Hepatocyte (in vitro differentiated cells): Measurements from ENCODE around the gene ADGRG7. TPM values are rescaled to one million over a fixed set of nuclear protein-coding genes. Genes with fewer than 3 reads are reported as not detected.

Experiments used
- DNase-seq: peaks from one replicate; pipeline ENCODE4 v3.0.0-alpha.2; 2016; ENCODE audit warnings: low spot score
- H2AFZ ChIP-seq: fragments of 200-600 bp; sonication (generic); 2 replicates; pipeline ENCODE4 v1.6.0; 2016; ENCODE audit warnings: antibody characterized with exemption, mild to moderate bottlenecking
- H3K27ac ChIP-seq: fragments of 200-600 bp; sonication (generic); 2 replicates; pipeline ENCODE4 v1.5.1; 2016; ENCODE audit warnings: mild to moderate bottlenecking
- H3K27me3 ChIP-seq: fragments of 200-600 bp; sonication (generic); 2 replicates; pipeline ENCODE4 v1.6.1; 2016
- H3K36me3 ChIP-seq: fragments of 200-600 bp; sonication (generic); replicated peaks from 2 replicates; pipeline ENCODE4 v1.5.1; 2016; ENCODE audit warnings: low read depth; ENCODE audit not compliant: insufficient read depth
- H3K4me1 ChIP-seq: fragments of 200-600 bp; sonication (generic); 2 replicates; pipeline ENCODE4 v1.5.1; 2016; ENCODE audit warnings: mild to moderate bottlenecking, moderate library complexity; ENCODE audit not compliant: insufficient read depth
- H3K4me2 ChIP-seq: fragments of 200-600 bp; sonication (generic); 2 replicates; pipeline ENCODE4 v1.6.0; 2016
- H3K4me3 ChIP-seq: fragments of 200-600 bp; sonication (generic); 2 replicates; pipeline ENCODE4 v1.5.1; 2016; ENCODE audit warnings: mild to moderate bottlenecking
- H3K79me2 ChIP-seq: fragments of 200-600 bp; sonication (generic); 2 replicates; pipeline ENCODE4 v1.6.0; 2017; ENCODE audit warnings: mild to moderate bottlenecking
- H3K9me2 ChIP-seq: fragments of 200-600 bp; sonication (generic); replicated peaks from 2 replicates; pipeline ENCODE4 v1.6.0; 2017; ENCODE audit warnings: mild to moderate bottlenecking; ENCODE audit not compliant: insufficient read depth
- H3K9me3 ChIP-seq: fragments of 200-600 bp; sonication (generic); 2 replicates; pipeline ENCODE4 v1.5.1; 2016; ENCODE audit warnings: low read depth, mild to moderate bottlenecking
- H4K20me1 ChIP-seq: fragments of 200-600 bp; sonication (generic); 2 replicates; pipeline ENCODE4 v1.6.0; 2016; ENCODE audit warnings: mild to moderate bottlenecking; ENCODE audit not compliant: insufficient read depth, poor library complexity, severe bottlenecking
- CTCF ChIP-seq: fragments of 200-600 bp; sonication (generic); IDR thresholded peaks from 2 replicates; pipeline ENCODE4 v1.5.1; 2016; ENCODE audit warnings: antibody characterized with exemption, mild to moderate bottlenecking; ENCODE audit not compliant: poor library complexity
- EZH2 ChIP-seq: fragments of 200-600 bp; sonication (generic); IDR thresholded peaks from 2 replicates; pipeline ENCODE4 v1.6.1; 2016; ENCODE audit warnings: antibody characterized with exemption, mild to moderate bottlenecking, borderline replicate concordance
- EZH2phosphoT487 ChIP-seq: fragments of 200-600 bp; sonication (generic); IDR thresholded peaks from one replicate; pipeline ENCODE4 v1.6.1; 2018; ENCODE audit warnings: antibody characterized with exemption, mild to moderate bottlenecking, low read depth, moderate library complexity; ENCODE audit not compliant: unreplicated experiment, severe bottlenecking
- WGBS: methylation state at CpG from one replicate; pipeline ENCODE4 v1.1.6; 2016; ENCODE audit warnings: low lambda C conversion rate; ENCODE audit errors: missing lambda C conversion rate; 5-methylcytosine and 5-hydroxymethylcytosine counted together
- polyA plus RNA-seq: library from polyadenylated mRNA; unstranded; fragments of >200 nt; fragmentation: Nextera tagmentation; extraction: Ambion mirVana; gene quantifications from 2 replicates; pipeline ENCODE4 v1.2.1, GENCODE V29; 2016
- total RNA-seq: library from RNA; depleted of rRNA; stranded (reverse); fragments of >200 nt; gene quantifications from 2 replicates; pipeline ENCODE4 v1.2.3, GENCODE V29; 2014

The ADGRG7 gene
- total and polyA plus RNA-seq, 2 experiments from 2014 or later: 4.9 to 33.3 TPM

GRCh38 chr3:100647171-100647570 lies 37.8 kb downstream of the ADGRG7 start:
- Histone ChIP-seq H3K79me2 (no peaks in the 10 kb centered on the region), H3K9me3 (no peaks in the 10 kb centered on the region), H3K9me2 (no peaks in the 10 kb centered on the region), H3K27ac (no peak overlapping the region), H3K27me3 (no peaks in the 10 kb centered on the region), H3K36me3 (no peaks in the 10 kb centered on the region), H3K4me3 (no peak overlapping the region), H2AFZ (no peak overlapping the region), H4K20me1 (no peaks in the 10 kb centered on the region), H3K4me2 (no peak overlapping the region), H3K4me1 (no peaks in the 10 kb centered on the region)
- TF ChIP-seq EZH2: no peak
- DNase-seq: no peak
- WGBS: 59% methylated on average over 3 of the region's 3 CpGs

- H3K4me3 ChIP-seq: no peak overlapping the region
- no peaks in the 10 kb centered on the region for H3K27me3 ChIP-seq
- no peaks in the 10 kb centered on the region for H3K9me2 ChIP-seq
- H2AFZ ChIP-seq: no peak overlapping the region
- no peak overlapping the region for H3K27ac ChIP-seq
- no peak overlapping the region for H3K4me2 ChIP-seq
- 55% methylated on average over 1 of the region's 1 CpG for WGBS
- TF ChIP-seq EZH2phosphoT487 (no peak), CTCF (no peak), EZH2 (no peak)
- H3K9me3 ChIP-seq: no peaks in the 10 kb centered on the region
- H3K36me3 ChIP-seq: no peaks in the 10 kb centered on the region
- H4K20me1 ChIP-seq: no peaks in the 10 kb centered on the region
- DNase-seq: no peak
- no peaks in the 10 kb centered on the region for H3K4me1 ChIP-seq
- H3K79me2 ChIP-seq: no peaks in the 10 kb centered on the region
Measured at GRCh38 chr3:100647657-100648056, 38.3 kb downstream of the ADGRG7 start.

GRCh38 chr3:100650651-100651619 lies 41.5 kb downstream of the ADGRG7 start:
- Histone ChIP-seq H3K36me3 (no peaks in the 10 kb centered on the region), H3K4me3 (no peak overlapping the region), H4K20me1 (no peaks in the 10 kb centered on the region), H3K4me1 (no peaks in the 10 kb centered on the region), H3K27ac (no peak overlapping the region), H3K9me2 (no peaks in the 10 kb centered on the region), H3K4me2 (no peak overlapping the region), H3K27me3 (no peaks in the 10 kb centered on the region), H3K79me2 (no peaks in the 10 kb centered on the region), H3K9me3 (no peaks in the 10 kb centered on the region), H2AFZ (no peak overlapping the region)
- WGBS: 63% methylated on average over 4 of the region's 4 CpGs
- DNase-seq: no peak
- TF ChIP-seq EZH2 (no peak), CTCF (peak; percentile 25)

GRCh38 chr3:100653604-100654294 lies 44.3 kb downstream of the ADGRG7 start:
- no peak overlapping the region for H3K4me3 ChIP-seq
- H3K36me3 ChIP-seq: no peaks in the 10 kb centered on the region
- H2AFZ ChIP-seq: no peak overlapping the region
- no peaks in the 10 kb centered on the region for H3K9me2 ChIP-seq
- no peaks in the 10 kb centered on the region for H3K27me3 ChIP-seq
- no peak for DNase-seq
- H3K4me2 ChIP-seq: no peak overlapping the region
- WGBS: 84% methylated on average over 13 of the region's 13 CpGs
- H3K9me3 ChIP-seq: no peaks in the 10 kb centered on the region
- H3K79me2 ChIP-seq: no peaks in the 10 kb centered on the region
- no peak for TF ChIP-seq EZH2
- no peak for TF ChIP-seq CTCF
- no peak for TF ChIP-seq EZH2phosphoT487
- no peaks in the 10 kb centered on the region for H4K20me1 ChIP-seq
- no peaks in the 10 kb centered on the region for H3K4me1 ChIP-seq
- H3K27ac ChIP-seq: no peak overlapping the region
